Activated naive CD8-positive, alpha-beta T cell treated with anti-CD3 and anti-CD28 coated beads for 36 hours (primary cell): ENCODE results near the gene CYP11A1. TPM values are rescaled to one million over a fixed set of nuclear protein-coding genes. Genes with fewer than 3 reads are reported as not detected.

Experiments
- DNase-seq: peaks from one replicate; pipeline ENCODE4 v3.0.0; 2021
- H3K27ac Mint-ChIP-seq: one replicate; pipeline ENCODE4 v1.8.0; 2022; ENCODE audit warnings: mild to moderate bottlenecking, moderate library complexity, mixed read lengths
- H3K27me3 Mint-ChIP-seq: one replicate; pipeline ENCODE4 v1.8.0; 2022; ENCODE audit warnings: mild to moderate bottlenecking, mixed read lengths
- H3K36me3 Mint-ChIP-seq: one replicate; pipeline ENCODE4 v1.8.0; 2021; ENCODE audit warnings: mild to moderate bottlenecking, mixed read lengths
- H3K4me1 Mint-ChIP-seq: one replicate; pipeline ENCODE4 v1.8.0; 2021; ENCODE audit warnings: mixed read lengths
- H3K4me3 Mint-ChIP-seq: one replicate; pipeline ENCODE4 v1.8.0; 2022; ENCODE audit warnings: mild to moderate bottlenecking, moderate library complexity, mixed read lengths
- H3K9me3 Mint-ChIP-seq: one replicate; pipeline ENCODE4 v1.8.0; 2022; ENCODE audit warnings: mixed read lengths
- total RNA-seq, 2 experiments: library from RNA; stranded (reverse); gene quantifications; one replicate each; pipeline ENCODE4 v1.2.3, GENCODE V29; 2021

CYP11A1 gene
- total RNA-seq, 2 experiments from 2014 or later, result 0.30 to 0.31 TPM

GRCh38 chr15:74386496-74387140 is 19.2 kb upstream of the CYP11A1 start:
- Mint-ChIP-seq H3K4me1 (peaks cover 74% of the 10 kb centered on the region), H3K9me3 (no peaks in the 10 kb centered on the region), H3K27ac (peak overlapping the region; percentile 60), H3K4me3 (no peak overlapping the region), H3K36me3 (peaks cover 2% of the 10 kb centered on the region), H3K27me3 (no peaks in the 10 kb centered on the region)
- no peak for DNase-seq

GRCh38 chr15:74385733-74386132 is 18.3 kb upstream of the CYP11A1 start:
- Mint-ChIP-seq H3K36me3 (no peaks in the 10 kb centered on the region), H3K27ac (peak overlapping the region; percentile 96), H3K4me1 (peaks cover 68% of the 10 kb centered on the region), H3K9me3 (no peaks in the 10 kb centered on the region), H3K4me3 (no peak overlapping the region), H3K27me3 (no peaks in the 10 kb centered on the region)
- DNase-seq, result no peak

GRCh38 chr15:74384881-74385643 is 17.6 kb upstream of the CYP11A1 start:
- Mint-ChIP-seq H3K27ac (peak overlapping the region; percentile 96), H3K4me1 (peaks cover 67% of the 10 kb centered on the region), H3K9me3 (no peaks in the 10 kb centered on the region), H3K36me3 (no peaks in the 10 kb centered on the region), H3K27me3 (no peaks in the 10 kb centered on the region), H3K4me3 (peak overlapping the region; percentile 43)
- DNase-seq, result peak; percentile 77

GRCh38 chr15:74384566-74384880 is 17.1 kb upstream of the CYP11A1 start:
- Mint-ChIP-seq H3K27ac (peak overlapping the region; percentile 96), H3K27me3 (no peaks in the 10 kb centered on the region), H3K9me3 (no peaks in the 10 kb centered on the region), H3K36me3 (no peaks in the 10 kb centered on the region), H3K4me1 (peaks cover 67% of the 10 kb centered on the region), H3K4me3 (peak overlapping the region; percentile 43)
- no peak for DNase-seq

- no peaks in the 10 kb centered on the region for H3K9me3 Mint-ChIP-seq
- peak; percentile 81 for DNase-seq
- H3K36me3 Mint-ChIP-seq, result no peaks in the 10 kb centered on the region
- H3K4me1 Mint-ChIP-seq, result peaks cover 70% of the 10 kb centered on the region
- peak overlapping the region; percentile 96 for H3K27ac Mint-ChIP-seq
- peak overlapping the region; percentile 43 for H3K4me3 Mint-ChIP-seq
- no peaks in the 10 kb centered on the region for H3K27me3 Mint-ChIP-seq
These were observed 16.5 kb upstream of the CYP11A1 start for GRCh38 chr15:74383695-74384565.

GRCh38 chr15:74383286-74383685 is 15.8 kb upstream of the CYP11A1 start:
- H3K4me3 Mint-ChIP-seq, result no peak overlapping the region
- H3K4me1 Mint-ChIP-seq, result peaks cover 73% of the 10 kb centered on the region
- no peaks in the 10 kb centered on the region for H3K9me3 Mint-ChIP-seq

GRCh38 chr15:74382004-74382816 is 14.8 kb upstream of the CYP11A1 start:
- Mint-ChIP-seq H3K9me3 (no peaks in the 10 kb centered on the region), H3K4me1 (peaks cover 78% of the 10 kb centered on the region), H3K27ac (peak overlapping the region; percentile 96), H3K36me3 (no peaks in the 10 kb centered on the region), H3K4me3 (no peak overlapping the region), H3K27me3 (no peaks in the 10 kb centered on the region)
- DNase-seq, result peak; percentile 76

More at GRCh38 chr15:74383286-74383685, 15.8 kb upstream of the CYP11A1 start:
- Mint-ChIP-seq H3K36me3 (no peaks in the 10 kb centered on the region), H3K27me3 (no peaks in the 10 kb centered on the region), H3K27ac (peak overlapping the region; percentile 96)
- DNase-seq, result no peak

GRCh38 chr15:74381481-74381880 is 14.0 kb upstream of the CYP11A1 start:
- Mint-ChIP-seq H3K4me1 (peaks cover 81% of the 10 kb centered on the region), H3K27me3 (no peaks in the 10 kb centered on the region), H3K36me3 (no peaks in the 10 kb centered on the region), H3K27ac (no peak overlapping the region), H3K4me3 (no peak overlapping the region), H3K9me3 (no peaks in the 10 kb centered on the region)
- DNase-seq, result no peak

- peaks cover 81% of the 10 kb centered on the region for H3K4me1 Mint-ChIP-seq
- H3K36me3 Mint-ChIP-seq, result no peaks in the 10 kb centered on the region
- no peak overlapping the region for H3K27ac Mint-ChIP-seq
- no peaks in the 10 kb centered on the region for H3K27me3 Mint-ChIP-seq
- H3K9me3 Mint-ChIP-seq, result no peaks in the 10 kb centered on the region
- no peak overlapping the region for H3K4me3 Mint-ChIP-seq
- DNase-seq, result no peak
These were observed 13.7 kb upstream of the CYP11A1 start for GRCh38 chr15:74381190-74381453.

GRCh38 chr15:74380361-74381189 is 13.1 kb upstream of the CYP11A1 start:
- Mint-ChIP-seq H3K27me3 (no peaks in the 10 kb centered on the region), H3K27ac (no peak overlapping the region), H3K4me1 (peaks cover 78% of the 10 kb centered on the region), H3K36me3 (no peaks in the 10 kb centered on the region), H3K9me3 (no peaks in the 10 kb centered on the region), H3K4me3 (no peak overlapping the region)
- no peak for DNase-seq

- H3K4me3 Mint-ChIP-seq, result no peak overlapping the region
- H3K4me1 Mint-ChIP-seq, result peaks cover 73% of the 10 kb centered on the region
- DNase-seq, result peak; percentile 72
- H3K36me3 Mint-ChIP-seq, result no peaks in the 10 kb centered on the region
- peak overlapping the region; percentile 84 for H3K27ac Mint-ChIP-seq
- no peaks in the 10 kb centered on the region for H3K9me3 Mint-ChIP-seq
- H3K27me3 Mint-ChIP-seq, result no peaks in the 10 kb centered on the region
These were observed 11.4 kb upstream of the CYP11A1 start for GRCh38 chr15:74378848-74379247.

GRCh38 chr15:74377831-74378766 is 10.7 kb upstream of the CYP11A1 start:
- Mint-ChIP-seq H3K36me3 (no peaks in the 10 kb centered on the region), H3K4me3 (no peak overlapping the region), H3K27me3 (no peaks in the 10 kb centered on the region), H3K27ac (peak overlapping the region; percentile 84), H3K4me1 (peaks cover 70% of the 10 kb centered on the region), H3K9me3 (no peaks in the 10 kb centered on the region)
- no peak for DNase-seq

- Mint-ChIP-seq H3K36me3 (no peaks in the 10 kb centered on the region), H3K27me3 (no peaks in the 10 kb centered on the region), H3K9me3 (no peaks in the 10 kb centered on the region), H3K4me1 (peaks cover 59% of the 10 kb centered on the region), H3K4me3 (no peak overlapping the region), H3K27ac (no peak overlapping the region)
- no peak for DNase-seq
These were observed 9.6 kb upstream of the CYP11A1 start for GRCh38 chr15:74376825-74377581.
